Mesothelial cell of epicardium (in vitro differentiated cells): ENCODE results near the gene ADGRV1. TPM values are rescaled to one million over a fixed set of nuclear protein-coding genes. Genes with fewer than 3 reads are reported as not detected.

Experiments
- DNase-seq, 2 experiments: peaks; one replicate each; pipeline ENCODE4 v3.0.0; 2021; ENCODE audit warnings: low spot score in 2 of 2; ENCODE audit not compliant: unreplicated experiment in 2 of 2
- H3K27ac Mint-ChIP-seq: 2 replicates; pipeline ENCODE4 v1.8.0; 2021; ENCODE audit warnings: mixed read lengths
- H3K27me3 Mint-ChIP-seq: 2 replicates; pipeline ENCODE4 v1.8.0; 2021; ENCODE audit warnings: low read depth, mixed read lengths
- H3K36me3 Mint-ChIP-seq: 2 replicates; pipeline ENCODE4 v1.8.0; 2021; ENCODE audit warnings: mixed read lengths
- H3K4me1 Mint-ChIP-seq: 2 replicates; pipeline ENCODE4 v1.8.0; 2021; ENCODE audit warnings: mixed read lengths
- H3K4me3 Mint-ChIP-seq: 2 replicates; pipeline ENCODE4 v1.8.0; 2021; ENCODE audit warnings: mild to moderate bottlenecking, moderate library complexity, mixed read lengths
- H3K9me3 Mint-ChIP-seq: 2 replicates; pipeline ENCODE4 v1.8.0; 2021; ENCODE audit warnings: mixed read lengths
- total RNA-seq: library from RNA; stranded (reverse); gene quantifications from 3 replicates; pipeline ENCODE4 v1.2.1, GENCODE V29; 2021
- TF ChIP-seq, protein P1 (sequence below): fragments of 200-600 bp; sonication (generic); IDR thresholded peaks from one replicate; pipeline ENCODE4 v1.5.0; 2021; ENCODE audit warnings: antibody characterized with exemption; ENCODE audit not compliant: unreplicated experiment

The ADGRV1 gene
- total RNA-seq, 1 donor from 2014 or later = 25.4 TPM

DNA sequence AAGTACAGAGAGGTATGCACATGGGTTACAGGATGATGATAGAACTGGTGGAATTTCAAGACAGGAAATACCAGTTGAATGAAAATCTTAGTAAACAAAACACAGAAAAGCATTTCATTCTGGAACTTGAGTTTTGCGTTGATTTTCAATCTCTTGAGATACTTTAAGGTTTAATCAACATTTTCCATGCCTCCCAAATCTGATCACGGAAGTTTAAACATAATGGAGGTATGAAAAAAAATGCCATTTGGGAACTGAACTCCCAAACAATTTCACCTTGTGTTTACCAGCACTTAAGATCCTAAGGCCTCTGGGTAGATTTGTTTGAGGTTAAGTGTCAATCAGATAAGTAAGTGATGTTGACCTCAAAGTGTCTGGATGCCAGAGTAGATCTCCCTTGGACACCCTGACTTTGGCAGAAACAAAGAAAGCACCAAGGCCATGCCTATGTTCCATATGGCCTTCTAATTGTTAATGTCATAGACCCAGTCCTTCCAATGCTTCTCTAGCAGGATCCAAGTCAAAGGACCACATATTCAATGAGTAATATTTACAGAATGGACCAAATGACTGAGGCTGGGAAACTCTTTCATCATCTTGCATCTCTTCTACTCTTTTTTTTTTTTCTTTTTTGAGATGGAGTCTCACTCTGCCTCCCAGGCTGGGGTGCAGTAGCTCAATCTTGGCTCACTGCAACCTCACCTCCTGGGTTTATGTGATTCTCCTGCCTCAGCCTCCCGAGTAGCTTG lies 607.6 kb downstream of the ADGRV1 start:
- H3K27me3 Mint-ChIP-seq = no peaks in the 10 kb centered on the region
- peaks cover 2% of the 10 kb centered on the region for H3K36me3 Mint-ChIP-seq
- peaks cover 20% of the 10 kb centered on the region for H3K4me1 Mint-ChIP-seq
- TF ChIP-seq, protein P1, sequence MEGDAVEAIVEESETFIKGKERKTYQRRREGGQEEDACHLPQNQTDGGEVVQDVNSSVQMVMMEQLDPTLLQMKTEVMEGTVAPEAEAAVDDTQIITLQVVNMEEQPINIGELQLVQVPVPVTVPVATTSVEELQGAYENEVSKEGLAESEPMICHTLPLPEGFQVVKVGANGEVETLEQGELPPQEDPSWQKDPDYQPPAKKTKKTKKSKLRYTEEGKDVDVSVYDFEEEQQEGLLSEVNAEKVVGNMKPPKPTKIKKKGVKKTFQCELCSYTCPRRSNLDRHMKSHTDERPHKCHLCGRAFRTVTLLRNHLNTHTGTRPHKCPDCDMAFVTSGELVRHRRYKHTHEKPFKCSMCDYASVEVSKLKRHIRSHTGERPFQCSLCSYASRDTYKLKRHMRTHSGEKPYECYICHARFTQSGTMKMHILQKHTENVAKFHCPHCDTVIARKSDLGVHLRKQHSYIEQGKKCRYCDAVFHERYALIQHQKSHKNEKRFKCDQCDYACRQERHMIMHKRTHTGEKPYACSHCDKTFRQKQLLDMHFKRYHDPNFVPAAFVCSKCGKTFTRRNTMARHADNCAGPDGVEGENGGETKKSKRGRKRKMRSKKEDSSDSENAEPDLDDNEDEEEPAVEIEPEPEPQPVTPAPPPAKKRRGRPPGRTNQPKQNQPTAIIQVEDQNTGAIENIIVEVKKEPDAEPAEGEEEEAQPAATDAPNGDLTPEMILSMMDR = no peak
- no peaks in the 10 kb centered on the region for H3K9me3 Mint-ChIP-seq
- no peak for DNase-seq
- H3K27ac Mint-ChIP-seq = no peak overlapping the region
- H3K4me3 Mint-ChIP-seq = no peak overlapping the region

DNA sequence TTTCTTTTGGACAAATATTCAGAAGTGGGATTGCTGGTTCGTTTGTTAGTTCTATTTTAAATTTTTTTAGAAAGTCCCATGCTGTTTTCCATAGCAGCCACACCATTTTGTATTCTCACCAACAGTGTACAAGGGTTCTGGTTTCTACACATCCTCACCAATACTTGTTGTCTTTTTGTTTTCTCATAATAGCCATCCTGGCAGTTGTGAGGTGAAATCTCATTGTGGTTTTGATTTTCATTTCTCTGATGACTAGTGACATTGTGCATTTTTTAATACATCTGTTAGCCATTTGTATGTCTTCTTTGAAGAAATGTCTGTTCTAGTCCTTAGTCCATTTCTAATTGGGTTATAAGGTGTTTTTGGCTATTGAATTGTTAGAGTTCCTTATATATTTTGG lies 610.3 kb downstream of the ADGRV1 start:
- H3K9me3 Mint-ChIP-seq = no peaks in the 10 kb centered on the region
- no peak for DNase-seq
- TF ChIP-seq, protein P1 = no peak
- peaks cover 2% of the 10 kb centered on the region for H3K36me3 Mint-ChIP-seq
- H3K4me3 Mint-ChIP-seq = no peak overlapping the region
- H3K4me1 Mint-ChIP-seq = peaks cover 2% of the 10 kb centered on the region
- no peaks in the 10 kb centered on the region for H3K27me3 Mint-ChIP-seq
- no peak overlapping the region for H3K27ac Mint-ChIP-seq

DNA sequence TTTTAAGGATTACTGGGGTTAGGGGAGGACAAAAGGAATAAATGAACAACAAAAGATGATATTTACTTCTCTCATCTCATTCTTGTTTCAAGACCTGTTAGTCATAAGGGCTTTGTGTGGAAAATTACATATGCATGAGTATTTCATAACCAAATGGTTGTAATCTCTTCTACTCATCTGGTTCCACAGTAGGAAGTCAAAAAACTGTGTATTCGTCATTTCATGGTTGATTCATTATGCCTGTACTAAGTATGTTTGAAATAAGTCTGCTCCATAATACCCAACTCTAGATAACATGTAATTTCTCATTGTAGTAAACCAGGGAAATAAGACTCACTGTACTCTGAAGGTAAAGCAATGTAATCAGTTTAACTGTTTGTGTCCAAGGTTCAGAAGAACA lies 611.7 kb downstream of the ADGRV1 start:
- H3K27me3 Mint-ChIP-seq = no peaks in the 10 kb centered on the region
- H3K4me3 Mint-ChIP-seq = no peak overlapping the region
- TF ChIP-seq, protein P1 = no peak
- no peaks in the 10 kb centered on the region for H3K36me3 Mint-ChIP-seq
- no peaks in the 10 kb centered on the region for H3K9me3 Mint-ChIP-seq
- no peak for DNase-seq
- peaks cover 6% of the 10 kb centered on the region for H3K4me1 Mint-ChIP-seq
- no peak overlapping the region for H3K27ac Mint-ChIP-seq

DNA sequence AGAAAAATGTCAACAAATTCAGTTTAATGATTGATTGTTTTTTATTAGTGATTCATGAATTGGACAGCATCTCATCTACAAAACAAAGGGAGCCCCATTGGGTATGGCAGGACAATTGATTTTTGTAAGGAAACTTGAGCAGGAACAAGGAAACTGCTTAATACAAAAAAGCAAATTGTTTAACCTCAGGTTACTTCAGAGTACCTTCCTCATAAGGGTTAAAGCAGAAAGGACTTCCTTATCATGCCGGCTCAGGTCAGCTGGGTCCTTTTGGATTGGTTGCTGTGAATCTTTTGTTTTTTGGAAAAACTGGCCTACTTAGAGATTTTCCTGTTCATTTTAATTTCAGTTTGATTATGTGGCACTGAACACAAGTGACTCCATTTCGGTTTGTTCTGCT lies 612.7 kb downstream of the ADGRV1 start:
- no peak for DNase-seq
- H3K9me3 Mint-ChIP-seq = no peaks in the 10 kb centered on the region
- peaks cover 6% of the 10 kb centered on the region for H3K4me1 Mint-ChIP-seq
- H3K4me3 Mint-ChIP-seq = no peak overlapping the region
- H3K27me3 Mint-ChIP-seq = no peaks in the 10 kb centered on the region
- TF ChIP-seq, protein P1 = no peak
- H3K27ac Mint-ChIP-seq = no peak overlapping the region
- no peaks in the 10 kb centered on the region for H3K36me3 Mint-ChIP-seq

DNA sequence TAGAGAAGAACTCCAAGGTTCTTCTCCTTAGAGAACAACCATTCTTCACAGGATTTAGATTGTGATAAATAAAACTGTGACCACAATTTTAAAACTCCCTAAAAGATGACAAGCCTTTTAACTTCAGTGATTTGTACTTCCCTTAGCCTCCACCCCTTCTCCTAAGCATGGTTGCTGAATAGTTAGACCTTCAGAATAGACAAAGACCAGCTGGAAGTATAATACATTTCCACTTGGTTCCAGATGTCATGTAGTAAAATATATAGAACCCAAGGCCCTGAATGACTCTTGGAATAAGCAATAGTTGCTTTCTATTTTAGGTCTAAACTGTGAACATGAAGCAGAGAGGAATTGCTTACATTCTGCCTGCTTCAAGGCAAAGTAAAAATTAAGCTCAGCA lies 615.8 kb downstream of the ADGRV1 start:
- Mint-ChIP-seq H3K36me3 (no peaks in the 10 kb centered on the region), H3K27me3 (no peaks in the 10 kb centered on the region), H3K4me3 (no peak overlapping the region), H3K27ac (no peak overlapping the region), H3K9me3 (no peaks in the 10 kb centered on the region), H3K4me1 (peaks cover 10% of the 10 kb centered on the region)
- TF ChIP-seq, protein P1 = no peak
- no peak for DNase-seq

DNA sequence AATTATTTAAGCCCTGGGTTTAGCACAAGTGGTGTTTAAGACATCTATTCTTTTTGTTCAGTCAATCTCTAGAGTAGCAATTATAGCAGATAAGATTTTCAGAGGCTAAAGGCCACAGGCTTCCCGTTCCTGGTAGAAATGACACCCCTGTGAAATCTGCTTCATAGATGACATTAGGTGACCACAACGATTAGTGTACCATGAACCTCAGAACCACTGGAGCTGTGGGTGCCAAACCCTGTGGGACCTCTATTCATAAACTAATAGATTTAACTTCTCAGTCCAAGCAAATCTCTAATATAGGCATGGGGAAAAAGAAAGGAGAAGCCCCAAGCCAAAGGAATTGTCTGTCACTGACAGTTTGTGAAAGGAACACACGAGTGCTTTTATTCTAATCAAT lies 617.1 kb downstream of the ADGRV1 start:
- Mint-ChIP-seq H3K27ac (no peak overlapping the region), H3K27me3 (no peaks in the 10 kb centered on the region), H3K4me1 (peaks cover 10% of the 10 kb centered on the region), H3K9me3 (no peaks in the 10 kb centered on the region), H3K4me3 (no peak overlapping the region), H3K36me3 (no peaks in the 10 kb centered on the region)
- DNase-seq = no peak
- TF ChIP-seq, protein P1 = no peak
